Left renal cortex interstitium (tissue), 4 donors: Measurements from ENCODE around the gene SLC39A8. TPM values are rescaled to one million over a fixed set of nuclear protein-coding genes. Genes with fewer than 3 reads are reported as not detected.
"Not testable (repeated sequence)": the region's sequence is repeated elsewhere in the genome, so short reads cannot be mapped to it uniquely, and the experiment has no call there.

ENCODE experiments used
- DNase-seq, 4 donors: peaks; one replicate each; pipeline ENCODE4 v3.0.0-alpha.2; 2013; ENCODE audit warnings: low read depth in 4 of 4, low spot score in 2 of 4, missing footprints in 1 of 4
- polyA plus RNA-seq, 4 donors: library from polyadenylated mRNA; unstranded; fragments of 120-200 nt; gene quantifications; one replicate each; pipeline ENCODE4 v1.2.1, GENCODE V29; 2013; ENCODE audit not compliant: insufficient read length in 4 of 4

The SLC39A8 gene
- 10 to 100 TPM; 18.6 to 23.5 (median 22.4) TPM for polyA plus RNA-seq

DNA sequence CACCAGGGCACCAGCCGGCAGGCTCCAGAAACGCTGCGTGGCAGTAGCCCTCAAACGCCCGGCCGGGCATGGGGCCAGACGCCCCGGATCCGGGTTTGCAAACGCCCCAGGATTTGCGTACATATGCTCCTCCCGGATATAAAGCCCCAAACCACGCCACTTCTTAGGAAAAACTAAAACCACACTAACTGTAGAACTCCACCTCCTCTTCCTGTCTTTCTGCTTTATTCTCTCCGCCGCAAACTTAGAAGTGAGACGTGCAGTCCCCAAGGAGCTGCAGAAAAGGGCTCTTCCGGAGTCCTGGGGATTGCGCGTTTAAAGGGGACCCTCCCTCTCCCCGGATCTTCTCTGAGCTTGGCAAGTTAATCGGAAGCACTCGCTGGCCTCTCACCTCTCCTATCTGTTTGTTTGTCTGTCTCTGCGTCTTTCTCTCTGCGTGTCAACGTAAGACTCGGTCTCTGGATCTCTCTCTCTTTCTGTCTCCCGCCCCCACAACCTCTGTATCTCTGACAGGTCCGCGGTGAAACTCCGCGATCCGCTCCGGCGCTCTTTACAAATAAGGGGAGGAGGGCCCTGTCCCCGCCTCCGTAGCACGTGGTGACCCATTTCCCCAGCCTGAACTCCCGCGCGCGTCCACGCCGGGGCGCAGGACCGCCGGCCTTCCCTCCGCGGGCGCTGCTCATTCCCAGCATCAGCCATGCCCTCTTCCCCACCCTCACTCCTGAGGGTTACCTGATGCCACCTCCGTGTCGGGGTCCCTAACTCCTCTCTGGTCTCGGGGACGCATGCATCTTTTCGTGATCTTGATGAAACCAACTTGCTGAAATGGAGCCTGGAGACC lies at the start of gene SLC39A8:
TSS of gene SLC39A8 (minus strand) at position 529 of the 841 bp plus-strand sequence. CDS start 820 bp downstream, outside the sequence.
- peak; percentile 73 to 78 (median 74) for DNase-seq

DNA sequence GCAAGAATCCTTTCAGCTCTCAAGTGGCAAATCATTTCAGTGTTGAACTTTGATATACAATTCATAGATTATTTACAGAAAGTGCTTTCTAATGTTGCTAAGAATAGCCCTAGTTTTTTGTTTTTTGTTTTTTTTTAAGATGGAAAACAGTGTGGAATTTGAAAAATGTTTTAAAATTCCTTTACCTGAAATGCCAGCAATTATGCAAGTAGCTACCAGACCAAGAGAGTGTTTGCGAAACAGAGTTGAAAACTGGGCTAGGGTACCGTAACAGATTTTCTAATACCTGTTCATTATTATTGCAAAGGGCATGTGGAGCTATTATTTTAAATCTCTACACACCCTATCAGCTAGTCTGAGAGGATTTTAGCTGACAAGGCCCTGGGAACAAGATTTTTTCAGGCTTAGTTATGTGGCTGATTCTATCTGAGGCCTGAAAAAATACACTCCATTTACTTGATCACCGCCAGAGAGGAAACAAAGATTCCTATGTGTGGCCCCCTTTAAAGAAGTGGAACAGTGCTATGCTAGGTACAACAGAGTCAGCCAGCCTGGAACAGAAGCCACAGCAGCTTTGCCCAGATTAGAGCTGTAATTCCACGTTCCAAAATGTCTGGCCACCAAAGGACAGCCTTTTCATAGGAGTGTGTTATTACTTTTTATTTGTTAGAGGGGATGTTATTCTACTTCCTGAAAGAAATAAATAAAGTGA lies 46.9 kb upstream of the SLC39A8 start:
- DNase-seq = no peak

DNA sequence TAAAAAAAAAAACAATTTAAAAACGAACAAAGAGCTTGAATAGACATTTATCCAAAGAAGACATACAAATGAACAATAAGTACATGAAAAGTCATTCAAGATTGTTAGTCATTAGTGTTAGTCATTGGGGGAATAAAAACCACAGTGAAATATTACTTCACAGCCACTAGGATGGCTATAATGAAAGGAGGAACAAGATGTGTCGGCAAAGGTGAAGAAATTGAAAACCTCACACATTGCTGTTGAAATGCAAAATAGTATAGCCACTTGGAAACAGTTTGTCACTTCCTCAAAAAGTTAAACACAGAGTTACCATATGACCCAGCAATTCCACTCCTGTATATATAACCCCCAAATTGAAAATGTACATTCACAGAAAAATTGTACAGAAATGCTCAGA lies 45.2 kb upstream of the SLC39A8 start:
- DNase-seq = no peak

DNA sequence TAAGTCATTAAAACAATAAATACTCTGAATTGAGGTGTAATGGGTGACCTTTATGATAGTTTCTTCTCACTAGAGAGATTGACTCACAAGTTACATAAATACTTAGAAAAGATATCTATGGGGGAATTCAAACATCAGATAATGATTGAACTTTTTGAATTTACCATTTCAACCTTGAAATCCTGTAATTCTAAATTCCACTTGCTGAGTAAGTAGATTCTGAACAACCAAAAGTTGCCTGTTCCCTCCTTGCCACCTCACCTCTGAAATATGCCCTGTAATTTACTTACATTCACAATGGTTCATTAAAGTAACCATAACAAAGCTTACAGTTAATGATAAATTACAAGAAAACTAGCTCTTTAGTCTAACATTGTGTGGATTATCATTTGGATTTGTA lies 43.3 kb upstream of the SLC39A8 start:
- no peak for DNase-seq

DNA sequence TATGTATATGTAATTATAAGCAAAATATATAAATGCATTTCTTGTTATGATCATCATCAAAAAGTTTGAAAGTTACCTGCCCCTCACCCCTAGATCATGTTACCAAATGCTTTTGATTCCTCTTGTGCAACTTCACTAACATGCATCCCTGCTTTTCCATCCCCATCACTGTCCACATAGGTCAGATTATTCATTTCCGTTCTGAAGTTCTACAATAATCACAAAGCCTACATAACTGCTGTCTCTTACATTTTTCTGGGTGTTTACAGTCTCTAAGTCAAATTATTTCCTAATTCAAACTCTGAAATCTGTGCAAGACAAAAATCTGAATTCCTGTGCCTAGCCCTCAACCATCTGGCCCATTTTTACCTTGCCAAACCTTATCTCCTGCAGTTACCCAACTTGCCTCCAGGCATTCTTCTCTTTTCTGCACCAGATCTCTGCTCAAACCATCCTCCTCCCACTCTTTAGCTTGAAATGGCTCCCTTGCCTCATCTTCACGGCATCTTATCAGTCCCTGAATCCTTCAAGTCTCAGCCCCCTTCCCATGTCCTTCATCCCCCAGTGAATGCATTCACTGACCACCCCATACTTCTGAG lies 42.4 kb upstream of the SLC39A8 start:
- DNase-seq = no peak

DNA sequence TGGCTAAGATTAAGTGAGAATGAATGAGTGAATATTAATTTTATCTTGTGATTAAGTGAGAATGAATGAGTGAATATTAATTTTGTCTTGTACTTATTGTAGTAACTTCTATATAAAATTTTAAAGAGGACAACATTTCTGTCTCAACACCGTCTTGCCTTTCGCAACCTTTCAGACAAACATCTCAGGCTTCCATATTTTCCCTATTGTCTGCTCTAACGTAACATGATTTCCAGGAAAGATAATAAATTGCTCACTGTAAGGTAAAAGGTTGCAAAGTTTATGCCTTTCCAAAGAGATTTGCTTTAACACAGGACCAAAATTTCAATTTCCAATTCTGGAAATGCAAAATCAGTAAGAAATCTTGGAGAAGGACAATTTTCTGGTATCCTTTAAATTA lies 41.7 kb upstream of the SLC39A8 start:
- DNase-seq = no peak

DNA sequence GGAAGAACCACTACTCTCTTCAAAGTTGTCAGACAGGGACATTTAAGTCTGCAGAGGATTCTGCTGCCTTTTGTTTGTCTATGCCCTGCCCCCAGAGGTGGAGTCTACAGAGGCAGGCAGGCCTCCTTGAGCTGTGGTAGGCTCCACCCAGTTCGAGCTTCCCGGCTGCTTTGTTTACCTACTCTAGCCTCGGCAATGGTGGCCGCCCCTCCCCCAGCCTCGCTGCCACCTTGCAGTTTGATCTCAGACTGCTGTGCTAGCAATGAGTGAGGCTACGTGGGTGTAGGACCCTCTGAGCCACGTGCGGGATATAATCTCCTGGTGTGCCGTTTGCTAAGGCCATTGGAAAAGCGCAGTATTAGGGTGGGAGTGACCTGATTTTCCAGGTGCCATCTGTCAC lies 35.0 kb upstream of the SLC39A8 start:
- not testable (repeated sequence) for DNase-seq

DNA sequence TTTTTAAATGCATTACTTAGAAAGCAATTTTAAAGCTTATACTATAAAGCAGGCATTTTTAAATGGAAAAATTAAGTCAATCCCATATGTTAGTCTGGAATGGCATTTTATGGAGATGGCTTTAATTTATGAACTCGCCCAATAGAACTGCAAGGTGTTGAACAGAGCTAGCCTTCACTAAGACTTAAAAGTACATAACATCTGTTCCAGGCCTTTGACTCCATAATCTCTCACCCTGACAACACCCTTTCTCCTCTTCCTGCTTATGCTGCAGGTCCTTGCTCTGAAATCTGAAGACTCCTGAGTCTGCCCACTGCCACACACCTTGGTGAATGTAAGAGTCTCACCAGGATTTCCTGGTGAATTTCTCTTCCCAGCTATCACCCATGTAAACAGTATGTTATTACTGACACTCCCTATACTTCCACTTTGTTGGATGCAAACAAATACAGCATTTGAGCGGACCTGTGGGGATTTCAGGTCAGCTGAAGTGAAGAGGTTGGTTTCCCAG lies 17.7 kb upstream of the SLC39A8 start:
- DNase-seq = no peak

DNA sequence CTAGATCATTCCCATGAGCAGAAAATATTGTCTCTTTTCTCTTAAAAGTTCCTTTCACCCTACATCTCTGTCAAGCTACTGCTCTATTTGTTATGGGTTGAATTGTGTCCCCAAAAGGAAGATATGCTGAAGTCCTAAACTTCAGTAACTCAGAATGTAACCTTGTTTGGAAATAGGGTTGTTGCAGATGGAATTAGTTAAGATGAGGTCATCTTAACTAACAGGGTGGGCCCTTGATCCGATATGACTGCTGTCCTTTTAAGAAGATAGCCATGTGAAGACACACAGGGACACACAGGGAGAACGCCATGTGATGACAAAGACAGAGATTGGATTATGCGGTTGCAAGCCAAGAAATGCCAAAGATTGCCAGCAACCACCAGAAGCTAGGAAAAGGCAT lies 12.8 kb upstream of the SLC39A8 start:
- no peak for DNase-seq

DNA sequence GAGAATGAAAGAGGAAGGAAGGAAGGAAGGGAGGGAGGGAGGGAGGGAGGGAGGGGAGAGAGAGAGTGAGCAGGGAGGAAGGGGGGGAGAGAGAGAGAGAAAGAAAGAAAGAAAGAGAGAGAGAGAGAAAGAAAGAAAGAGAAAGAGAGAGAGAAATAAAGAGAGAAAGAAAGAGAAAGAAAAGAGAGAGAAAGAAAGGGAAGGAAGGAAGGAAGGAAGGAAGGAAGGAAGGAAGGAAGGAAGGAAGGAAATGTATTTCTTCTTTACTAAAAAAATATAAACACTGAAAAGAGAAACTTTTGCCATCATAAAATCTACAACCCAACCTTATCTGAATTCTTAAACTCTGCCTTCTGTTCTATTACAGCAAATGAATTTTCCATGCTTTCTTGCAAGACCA lies 12.4 kb upstream of the SLC39A8 start:
- DNase-seq = not testable (repeated sequence)

DNA sequence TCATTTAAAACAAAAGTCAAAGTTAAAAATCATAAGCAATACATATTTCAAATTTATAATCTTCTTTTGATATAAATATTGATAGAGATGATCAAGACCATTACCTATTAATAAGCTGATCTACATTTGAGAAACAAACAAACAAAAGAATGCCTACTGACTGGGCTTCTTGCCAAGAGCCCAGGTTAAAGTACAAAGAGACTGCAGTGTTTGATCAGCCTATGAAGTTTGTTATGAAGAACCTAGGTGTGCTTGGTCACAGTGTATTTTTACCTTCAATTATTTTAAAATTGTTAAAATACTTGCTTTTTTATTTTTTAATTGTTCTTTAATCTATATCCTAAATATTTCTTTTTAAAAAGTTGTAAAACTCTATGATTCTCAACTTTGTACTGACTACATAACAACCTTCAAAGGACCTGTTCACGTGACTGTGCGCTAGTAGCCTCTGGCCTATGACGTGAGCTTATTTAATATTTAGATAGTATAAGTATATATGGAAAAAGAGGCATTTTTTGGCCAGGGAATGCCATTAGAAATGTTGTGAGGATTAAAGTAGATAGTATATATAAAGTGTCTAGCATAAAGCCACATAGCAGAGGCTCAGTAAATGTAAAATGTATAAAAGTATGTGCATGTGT lies 11.4 kb upstream of the SLC39A8 start:
- DNase-seq = no peak

DNA sequence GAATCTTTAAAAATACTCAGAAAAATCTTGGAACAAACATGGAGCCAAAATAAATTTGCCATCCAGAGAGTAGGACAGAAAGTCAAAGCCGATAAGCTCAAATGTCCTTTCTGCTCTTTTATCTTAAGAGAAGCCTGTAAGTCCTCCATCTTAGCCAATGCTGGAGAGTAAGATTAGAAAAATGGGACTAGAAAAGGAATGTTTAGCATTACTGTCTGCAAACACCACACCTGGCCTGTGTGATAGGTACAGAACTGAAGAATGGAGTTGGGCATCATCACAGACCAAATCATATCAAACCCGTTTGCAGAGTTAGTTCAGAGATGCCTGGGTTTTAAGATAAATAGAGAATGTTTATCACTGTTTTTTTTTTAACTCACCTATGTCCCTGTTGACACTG lies 10.5 kb upstream of the SLC39A8 start:
- DNase-seq = no peak

DNA sequence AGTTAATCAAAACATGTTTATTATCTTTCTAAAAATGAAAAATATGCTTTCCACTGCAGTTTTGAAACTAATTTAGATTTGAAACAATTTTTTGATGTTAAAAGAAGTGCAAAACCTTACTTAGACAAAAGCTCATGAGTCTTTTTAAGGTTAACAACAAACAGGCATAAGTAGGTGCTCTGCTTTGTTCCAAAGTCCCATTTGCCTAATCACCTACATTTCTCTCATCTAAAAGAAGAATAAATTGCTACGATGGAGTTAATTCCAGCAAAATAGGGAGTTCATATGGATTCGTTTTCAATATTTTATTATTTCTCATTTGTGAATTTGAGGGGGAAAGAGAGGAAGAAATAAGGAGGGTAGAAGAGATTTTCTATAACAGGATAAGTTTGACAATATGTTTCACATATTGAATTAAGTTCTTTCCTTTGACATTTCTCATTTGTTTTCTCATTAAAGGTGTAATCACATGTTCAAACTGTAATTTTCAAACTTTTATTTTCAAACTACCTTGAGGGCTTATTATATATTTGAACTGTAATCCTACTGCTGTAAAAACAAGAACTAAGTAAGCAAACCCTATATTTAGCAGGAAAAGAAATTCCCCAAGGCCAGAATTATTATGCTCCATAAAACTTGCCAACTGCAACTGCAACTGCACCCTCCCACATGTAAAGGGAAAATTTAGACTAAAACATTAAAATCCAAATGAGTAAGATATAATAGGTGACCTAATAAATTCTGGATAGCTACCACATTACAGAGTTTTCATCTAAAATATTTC lies 9.6 kb upstream of the SLC39A8 start:
- DNase-seq = no peak

DNA sequence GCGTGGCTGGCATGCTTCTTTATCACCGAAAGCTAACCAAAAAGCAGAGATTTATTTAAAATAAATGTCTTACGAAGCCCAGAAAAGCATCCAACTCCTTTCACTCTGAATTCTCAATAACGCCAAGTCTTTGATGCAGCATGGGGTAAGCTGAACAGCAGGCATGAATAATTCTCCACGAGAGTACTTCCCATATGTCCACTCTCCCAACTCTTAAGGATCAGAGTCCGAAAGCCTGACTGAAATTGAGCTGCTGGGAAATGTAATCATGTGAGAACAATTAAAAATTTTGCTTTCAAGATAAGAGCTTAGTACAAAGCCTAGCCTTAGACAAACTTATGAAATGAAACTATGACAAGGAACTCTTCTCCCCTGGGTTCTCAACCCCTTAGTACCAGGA lies 7.5 kb upstream of the SLC39A8 start:
- DNase-seq = no peak

DNA sequence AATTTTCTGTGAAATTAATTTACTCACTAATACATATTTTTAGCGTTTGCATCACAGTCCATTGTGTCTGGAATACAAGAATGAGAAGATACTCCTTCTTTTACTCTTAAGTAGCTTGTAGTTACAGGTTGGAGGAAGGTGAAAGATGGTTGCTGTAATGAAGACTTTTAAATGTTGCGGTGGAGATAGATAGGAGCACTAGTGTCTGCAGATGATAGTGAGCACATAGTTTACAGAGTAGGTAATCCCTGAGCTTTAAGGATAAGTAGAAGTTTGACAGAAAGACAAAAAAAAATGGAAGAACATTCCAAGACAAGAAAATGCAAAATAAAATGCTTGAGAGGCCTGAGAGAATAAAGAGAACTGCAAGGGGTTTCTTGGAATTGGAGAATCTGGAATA lies 5.4 kb upstream of the SLC39A8 start:
- DNase-seq = no peak

DNA sequence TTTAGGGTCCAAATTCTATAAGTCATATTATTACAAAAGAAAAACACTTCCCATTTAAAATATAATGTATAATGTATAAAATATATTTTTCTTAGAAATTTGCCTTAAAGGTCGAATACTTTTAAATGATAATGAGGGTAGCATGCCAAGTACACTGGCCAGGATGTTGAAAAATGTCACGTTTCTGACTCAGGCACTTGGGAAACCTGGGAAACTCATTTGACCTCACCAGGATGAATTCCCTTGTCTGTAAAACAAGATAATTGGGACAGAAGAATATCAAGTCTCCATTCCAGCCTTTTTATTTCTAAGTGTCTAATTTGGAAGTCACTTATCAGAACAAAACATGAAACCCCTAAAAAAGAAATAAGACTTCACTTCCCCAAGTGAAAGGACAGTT lies 3.4 kb upstream of the SLC39A8 start:
- DNase-seq = no peak

DNA sequence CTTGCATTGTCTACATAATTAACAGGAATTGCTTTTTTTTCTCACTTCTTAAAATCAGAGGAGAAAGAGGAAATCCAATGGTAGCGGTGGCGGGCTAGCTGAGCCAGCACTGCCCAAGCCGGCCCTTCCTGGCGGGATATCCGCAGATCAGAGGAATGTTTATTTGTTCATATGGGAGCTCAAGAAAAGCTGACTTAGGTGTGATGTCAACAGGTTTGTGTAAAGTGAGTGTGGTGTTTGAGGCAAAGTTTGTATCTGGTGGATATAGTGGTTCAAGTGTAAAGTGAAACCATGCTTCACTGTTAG lies 466 bp upstream of the SLC39A8 start:
- no peak for DNase-seq

DNA sequence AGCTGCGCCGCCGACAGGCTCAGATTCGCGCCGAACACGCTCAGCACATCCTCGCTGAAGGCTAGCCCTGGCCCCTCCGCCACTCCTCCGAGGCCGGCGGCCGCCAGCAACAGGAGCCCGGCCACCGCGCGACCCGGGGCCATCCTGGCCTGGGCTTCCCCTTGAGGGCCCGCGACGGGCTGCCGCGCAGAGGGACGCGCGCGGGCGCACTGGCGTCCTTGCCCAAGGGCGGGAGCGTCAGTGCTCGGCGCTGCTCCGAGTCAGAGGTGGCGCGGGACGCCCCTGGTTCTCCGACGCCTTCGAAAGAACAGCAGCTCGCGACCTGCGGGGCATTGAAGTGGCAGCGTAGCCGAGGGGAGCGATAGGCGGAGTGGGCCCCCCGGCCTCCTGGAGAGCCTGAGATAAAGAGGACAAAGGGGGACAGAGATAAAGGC lies 745 bp downstream of the SLC39A8 start:
- peak; percentile 37 to 59 (median 52) for DNase-seq

DNA sequence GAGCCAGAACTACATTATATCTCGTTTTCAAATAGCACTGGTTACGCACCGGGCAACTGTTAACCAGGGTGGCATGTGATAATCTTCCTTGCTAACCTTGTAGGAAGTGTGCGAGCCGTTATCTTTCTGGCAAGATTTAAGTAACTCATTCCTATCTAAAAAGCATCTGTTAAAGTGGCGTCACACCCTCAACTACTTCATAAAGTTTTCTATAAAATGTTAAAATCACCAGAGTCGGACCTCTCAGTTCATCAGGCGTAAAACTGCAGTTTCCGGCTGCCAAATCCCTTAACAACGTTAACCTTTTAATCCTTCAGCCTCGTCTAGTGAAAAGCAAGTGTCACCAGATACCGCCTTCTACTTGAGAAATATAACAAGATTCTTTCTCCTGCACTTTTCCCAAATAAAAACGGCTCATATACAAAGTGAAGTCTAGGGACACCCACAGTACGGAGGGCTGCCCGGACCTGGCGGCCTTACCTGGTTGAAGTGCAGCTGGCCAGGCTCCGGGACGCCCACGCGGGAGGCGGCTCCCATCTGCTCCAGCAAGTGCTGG lies 1.2 kb downstream of the SLC39A8 start:
- DNase-seq = peak in 1 of 4 donors; percentile 52
